PFSK-1 (cell line): ENCODE data around the gene MRPS16.
A peak's percentile ranks its signal among the peaks of the same experiment; 100 is the strongest.

ENCODE experiments used
- POLR2AphosphoS5 ChIP-seq: IDR thresholded peaks from 2 replicates; pipeline ENCODE4 v1.6.1; 2012; ENCODE audit warnings: low read depth, mild to moderate bottlenecking, control low read depth, low read length, moderate library complexity
- TF ChIP-seq, protein P1 (sequence below), 2 experiments: IDR thresholded peaks; 2 replicates each; pipeline versions ENCODE4 v1.6.1 to v1.8.0; 2011 to 2012; ENCODE audit warnings: low read depth in 2 of 2, low read length in 2 of 2, control low read depth in 1 of 2, inconsistent platforms in 1 of 2, mild to moderate bottlenecking in 1 of 2, moderate library complexity in 1 of 2; ENCODE audit not compliant: insufficient read depth in 1 of 2

DNA sequence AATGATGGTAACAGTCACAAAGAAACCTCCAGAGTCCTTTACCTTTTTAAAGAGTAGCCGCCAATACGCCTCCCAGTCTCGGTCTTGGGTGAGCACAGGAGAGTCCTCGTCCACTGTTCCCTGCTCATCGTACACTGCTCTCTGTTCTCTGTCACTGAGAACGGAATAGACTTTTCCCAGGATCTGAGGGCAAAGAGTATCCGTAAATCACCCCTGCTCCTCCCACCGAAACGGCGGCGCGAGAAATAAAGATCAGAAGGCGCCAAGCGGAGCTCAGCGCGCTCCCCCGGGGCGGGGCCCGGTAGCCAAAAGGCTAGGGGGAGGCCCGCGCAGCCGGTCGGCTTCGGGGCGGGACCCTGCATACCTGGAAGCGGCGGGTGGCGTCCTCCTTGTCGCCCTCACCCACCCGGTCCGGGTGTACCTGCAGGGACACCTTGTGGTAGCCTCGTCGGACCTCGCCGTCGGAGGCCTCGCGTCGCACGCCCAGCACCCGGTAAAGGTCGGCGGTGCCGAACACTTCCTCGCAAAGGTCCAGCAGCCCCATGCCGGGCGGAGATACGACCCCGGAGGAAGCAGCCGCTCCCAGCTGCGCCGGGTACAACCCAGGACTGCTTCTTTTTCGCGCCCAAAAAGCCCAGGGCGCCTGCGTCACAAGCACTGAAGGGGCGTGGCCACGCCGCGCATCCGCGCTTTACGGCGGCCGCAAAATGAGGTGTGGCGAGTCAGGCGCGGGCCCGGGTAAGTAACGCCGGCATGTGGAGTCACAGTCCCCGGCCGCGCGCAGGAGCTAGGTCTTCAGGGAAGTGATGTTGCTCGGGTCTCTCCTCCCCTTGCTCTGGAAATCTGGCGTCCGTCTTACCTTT lies 5.6 kb downstream of the MRPS16 start, which contains the start of gene DNAJC9:
- TF ChIP-seq POLR2AphosphoS5: peak; percentile 97
- TF ChIP-seq, protein P1, sequence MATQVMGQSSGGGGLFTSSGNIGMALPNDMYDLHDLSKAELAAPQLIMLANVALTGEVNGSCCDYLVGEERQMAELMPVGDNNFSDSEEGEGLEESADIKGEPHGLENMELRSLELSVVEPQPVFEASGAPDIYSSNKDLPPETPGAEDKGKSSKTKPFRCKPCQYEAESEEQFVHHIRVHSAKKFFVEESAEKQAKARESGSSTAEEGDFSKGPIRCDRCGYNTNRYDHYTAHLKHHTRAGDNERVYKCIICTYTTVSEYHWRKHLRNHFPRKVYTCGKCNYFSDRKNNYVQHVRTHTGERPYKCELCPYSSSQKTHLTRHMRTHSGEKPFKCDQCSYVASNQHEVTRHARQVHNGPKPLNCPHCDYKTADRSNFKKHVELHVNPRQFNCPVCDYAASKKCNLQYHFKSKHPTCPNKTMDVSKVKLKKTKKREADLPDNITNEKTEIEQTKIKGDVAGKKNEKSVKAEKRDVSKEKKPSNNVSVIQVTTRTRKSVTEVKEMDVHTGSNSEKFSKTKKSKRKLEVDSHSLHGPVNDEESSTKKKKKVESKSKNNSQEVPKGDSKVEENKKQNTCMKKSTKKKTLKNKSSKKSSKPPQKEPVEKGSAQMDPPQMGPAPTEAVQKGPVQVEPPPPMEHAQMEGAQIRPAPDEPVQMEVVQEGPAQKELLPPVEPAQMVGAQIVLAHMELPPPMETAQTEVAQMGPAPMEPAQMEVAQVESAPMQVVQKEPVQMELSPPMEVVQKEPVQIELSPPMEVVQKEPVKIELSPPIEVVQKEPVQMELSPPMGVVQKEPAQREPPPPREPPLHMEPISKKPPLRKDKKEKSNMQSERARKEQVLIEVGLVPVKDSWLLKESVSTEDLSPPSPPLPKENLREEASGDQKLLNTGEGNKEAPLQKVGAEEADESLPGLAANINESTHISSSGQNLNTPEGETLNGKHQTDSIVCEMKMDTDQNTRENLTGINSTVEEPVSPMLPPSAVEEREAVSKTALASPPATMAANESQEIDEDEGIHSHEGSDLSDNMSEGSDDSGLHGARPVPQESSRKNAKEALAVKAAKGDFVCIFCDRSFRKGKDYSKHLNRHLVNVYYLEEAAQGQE (IDR thresholded peaks at IDR 0.05; ENCODE audit: insufficient read depth in 1 of 2, low read depth in 2 of 2, low read length in 2 of 2): 0 out of 4 replicates have a peak, but pooled peaks of 1 of the 2 experiments have one; percentile 17
